HG03196 (cell line): ENCODE measurements around the gene ISLR.

ENCODE experiments used
- ATAC-seq: cut with Tn5 transposase; IDR thresholded peaks from one replicate; pipeline ENCODE4 v1.9.1; 2021; ENCODE audit not compliant: unreplicated experiment

ISLR gene, protein sequence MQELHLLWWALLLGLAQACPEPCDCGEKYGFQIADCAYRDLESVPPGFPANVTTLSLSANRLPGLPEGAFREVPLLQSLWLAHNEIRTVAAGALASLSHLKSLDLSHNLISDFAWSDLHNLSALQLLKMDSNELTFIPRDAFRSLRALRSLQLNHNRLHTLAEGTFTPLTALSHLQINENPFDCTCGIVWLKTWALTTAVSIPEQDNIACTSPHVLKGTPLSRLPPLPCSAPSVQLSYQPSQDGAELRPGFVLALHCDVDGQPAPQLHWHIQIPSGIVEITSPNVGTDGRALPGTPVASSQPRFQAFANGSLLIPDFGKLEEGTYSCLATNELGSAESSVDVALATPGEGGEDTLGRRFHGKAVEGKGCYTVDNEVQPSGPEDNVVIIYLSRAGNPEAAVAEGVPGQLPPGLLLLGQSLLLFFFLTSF

GRCh38 chr15:74173380-74174218 lies at the start of gene ISLR:
Gene ISLR (plus strand): TSS chr15:74173710. CDS start chr15:74174859, 1,149 bp downstream.
- ATAC-seq = no peak

GRCh38 chr15:74124196-74124595 lies 49.3 kb upstream of the ISLR start:
- ATAC-seq = no peak

DNA sequence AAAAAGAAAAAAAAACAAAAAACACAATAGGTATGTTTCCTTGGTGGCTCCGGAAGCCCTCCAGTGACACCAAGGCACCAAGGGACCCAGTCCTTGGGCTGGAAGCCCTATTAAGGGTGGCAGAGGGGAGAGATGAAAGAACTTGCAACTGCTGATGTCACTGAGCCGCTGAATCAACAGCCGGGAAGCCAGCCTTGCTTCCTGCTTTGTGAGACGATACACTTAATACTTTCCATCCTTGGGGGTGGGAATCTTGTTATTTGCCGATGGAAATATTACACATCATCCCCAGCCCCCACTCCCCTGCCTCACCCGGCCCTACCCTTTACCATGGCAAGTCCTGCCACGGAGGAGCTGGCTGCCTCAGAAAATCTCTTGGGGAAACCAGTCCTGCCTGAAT lies 48.8 kb upstream of the ISLR start:
- ATAC-seq = no peak

GRCh38 chr15:74127255-74127953 lies 46.1 kb upstream of the ISLR start:
- no peak for ATAC-seq

DNA sequence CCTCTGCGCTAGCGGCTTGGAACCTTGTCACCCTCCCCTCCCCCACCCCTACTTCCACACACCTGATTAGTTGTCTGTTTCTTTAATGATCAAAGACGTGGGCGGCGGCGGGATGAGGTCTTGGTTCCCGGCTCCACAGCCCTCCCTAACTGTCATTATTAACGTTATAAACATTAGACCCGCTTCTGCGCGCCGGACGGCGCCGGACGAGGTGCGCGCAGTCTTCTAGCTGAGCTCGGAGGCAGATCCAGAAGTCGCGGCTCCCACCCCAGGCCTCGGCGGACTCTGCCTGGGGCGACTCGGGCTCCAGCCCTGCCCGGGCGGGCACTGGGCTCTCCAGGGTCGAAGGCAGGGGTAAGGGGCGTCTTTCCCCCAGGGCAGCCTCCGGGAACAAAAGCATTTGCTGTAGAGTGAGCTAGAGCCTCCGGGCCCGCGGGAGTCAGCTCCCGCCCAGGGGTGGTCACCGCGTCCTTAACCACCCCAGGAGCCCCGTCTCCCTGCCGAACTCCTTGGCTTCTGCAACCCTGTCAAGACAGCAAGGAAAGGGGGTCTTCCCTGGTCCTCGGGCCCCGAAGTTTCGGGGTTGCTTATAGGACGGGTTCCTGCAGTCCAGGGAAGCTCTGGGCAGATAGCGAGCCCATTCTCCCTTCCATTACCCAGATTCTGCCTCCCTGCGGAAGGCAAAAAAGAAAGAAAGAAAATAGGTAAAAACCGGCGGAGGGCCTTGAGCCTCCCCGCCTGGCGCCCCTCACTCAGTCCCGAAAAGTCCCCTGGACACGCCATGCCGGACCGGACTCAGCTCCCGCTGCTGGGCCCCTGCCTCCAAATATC lies 45.3 kb upstream of the ISLR start:
- ATAC-seq = no peak

GRCh38 chr15:74128785-74129585 lies 44.5 kb upstream of the ISLR start:
- no peak for ATAC-seq

- ATAC-seq = no peak
Measured at GRCh38 chr15:74129586-74130154, 43.8 kb upstream of the ISLR start.

GRCh38 chr15:74130155-74130848 lies 43.2 kb upstream of the ISLR start, which contains the start of gene ISLR2:
Gene ISLR2 (plus strand): TSS chr15:74130586. CDS start chr15:74132755, 2,169 bp downstream.
- ATAC-seq = no peak

- no peak for ATAC-seq
Measured at GRCh38 chr15:74130849-74131627, 42.5 kb upstream of the ISLR start.

GRCh38 chr15:74131628-74132413 lies 41.7 kb upstream of the ISLR start:
- no peak for ATAC-seq

- no peak for ATAC-seq
Measured at GRCh38 chr15:74132681-74133651, 40.5 kb upstream of the ISLR start.

DNA sequence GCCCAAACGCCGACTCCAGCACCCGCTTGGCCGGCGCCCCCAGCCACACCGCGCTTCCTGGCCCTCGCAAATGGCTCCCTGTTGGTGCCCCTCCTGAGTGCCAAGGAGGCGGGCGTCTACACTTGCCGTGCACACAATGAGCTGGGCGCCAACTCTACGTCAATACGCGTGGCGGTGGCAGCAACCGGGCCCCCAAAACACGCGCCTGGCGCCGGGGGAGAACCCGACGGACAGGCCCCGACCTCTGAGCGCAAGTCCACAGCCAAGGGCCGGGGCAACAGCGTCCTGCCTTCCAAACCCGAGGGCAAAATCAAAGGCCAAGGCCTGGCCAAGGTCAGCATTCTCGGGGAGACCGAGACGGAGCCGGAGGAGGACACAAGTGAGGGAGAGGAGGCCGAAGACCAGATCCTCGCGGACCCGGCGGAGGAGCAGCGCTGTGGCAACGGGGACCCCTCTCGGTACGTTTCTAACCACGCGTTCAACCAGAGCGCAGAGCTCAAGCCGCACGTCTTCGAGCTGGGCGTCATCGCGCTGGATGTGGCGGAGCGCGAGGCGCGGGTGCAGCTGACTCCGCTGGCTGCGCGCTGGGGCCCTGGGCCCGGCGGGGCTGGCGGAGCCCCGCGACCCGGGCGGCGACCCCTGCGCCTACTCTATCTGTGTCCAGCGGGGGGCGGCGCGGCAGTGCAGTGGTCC lies 39.7 kb upstream of the ISLR start:
- no peak for ATAC-seq

DNA sequence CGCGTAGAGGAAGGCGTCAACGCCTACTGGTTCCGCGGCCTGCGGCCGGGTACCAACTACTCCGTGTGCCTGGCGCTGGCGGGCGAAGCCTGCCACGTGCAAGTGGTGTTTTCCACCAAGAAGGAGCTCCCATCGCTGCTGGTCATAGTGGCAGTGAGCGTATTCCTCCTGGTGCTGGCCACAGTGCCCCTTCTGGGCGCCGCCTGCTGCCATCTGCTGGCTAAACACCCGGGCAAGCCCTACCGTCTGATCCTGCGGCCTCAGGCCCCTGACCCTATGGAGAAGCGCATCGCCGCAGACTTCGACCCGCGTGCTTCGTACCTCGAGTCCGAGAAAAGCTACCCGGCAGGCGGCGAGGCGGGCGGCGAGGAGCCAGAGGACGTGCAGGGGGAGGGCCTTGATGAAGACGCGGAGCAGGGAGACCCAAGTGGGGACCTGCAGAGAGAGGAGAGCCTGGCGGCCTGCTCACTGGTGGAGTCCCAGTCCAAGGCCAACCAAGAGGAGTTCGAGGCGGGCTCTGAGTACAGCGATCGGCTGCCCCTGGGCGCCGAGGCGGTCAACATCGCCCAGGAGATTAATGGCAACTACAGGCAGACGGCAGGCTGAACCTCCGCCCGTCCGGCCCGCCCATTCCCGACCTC lies 39.0 kb upstream of the ISLR start:
- ATAC-seq = no peak

DNA sequence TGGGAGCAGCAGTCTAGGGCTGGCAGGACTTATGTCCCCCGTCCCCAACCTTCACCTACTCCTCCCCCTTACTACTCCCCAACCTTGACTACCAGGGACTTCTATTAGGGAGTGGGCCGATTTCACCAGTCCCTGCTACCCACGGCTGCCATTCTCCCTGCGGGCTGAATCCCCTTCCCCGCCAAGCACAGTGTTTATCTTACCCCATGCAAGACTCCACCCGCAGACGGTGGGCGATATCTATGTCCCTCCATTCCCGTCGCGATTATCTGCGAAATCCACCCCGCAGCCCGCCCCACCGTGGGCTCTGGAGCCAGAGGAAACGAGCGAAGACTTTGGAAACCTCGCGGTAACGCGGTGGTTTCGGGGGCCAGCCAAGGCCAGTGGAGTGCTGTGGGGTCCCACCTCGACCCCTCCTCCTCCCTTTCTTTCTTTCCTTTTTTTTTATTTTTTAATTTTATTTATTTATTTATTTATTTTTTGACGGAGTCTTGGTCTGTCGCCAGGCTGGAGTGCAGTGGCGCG lies 38.4 kb upstream of the ISLR start:
- ATAC-seq = no peak

DNA sequence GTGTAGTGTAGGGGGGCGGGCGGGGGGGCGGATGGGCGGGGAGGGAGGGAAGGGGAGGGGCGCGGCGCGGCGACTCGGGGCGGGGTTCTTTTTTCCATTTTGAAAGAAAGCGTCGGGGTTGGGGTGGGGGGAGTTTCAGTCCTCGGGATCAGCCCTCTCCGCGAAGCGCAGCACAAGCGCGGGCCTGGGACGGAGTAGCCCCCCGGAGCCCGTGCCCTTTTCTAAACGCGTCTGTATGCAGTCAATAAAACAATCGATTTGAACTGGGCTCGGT lies 37.0 kb upstream of the ISLR start:
- ATAC-seq = no peak
